H1 (cell line): ENCODE data around the gene SHC3. TPM values are rescaled to one million over a fixed set of nuclear protein-coding genes. Genes with fewer than 3 reads are reported as not detected.
A peak's percentile ranks its signal among the peaks of the same experiment; 100 is the strongest.

Experiments
- CTCF ChIA-PET: fragments of 300-600 bp; sonication (Branson Sonifier 250); formaldehyde crosslinking; loops from one replicate; lab custom pipeline; 2021; ENCODE audit not compliant: partially characterized antibody; lab: Charles Lee
- POLR2A ChIA-PET: fragments of 300-600 bp; sonication (Branson Sonifier 250); formaldehyde crosslinking; loops from one replicate; lab custom pipeline; 2021; ENCODE audit warnings: inconsistent platforms; ENCODE audit not compliant: partially characterized antibody; lab: Charles Lee
- DNase-seq, 2 experiments: peaks; one replicate each; pipeline versions ENCODE4 v3.0.0 to v3.0.0-alpha.2; 2010 to 2022; ENCODE audit warnings: low spot score in 2 of 2, low read depth in 1 of 2, mixed read lengths in 1 of 2
- FAIRE-seq: peaks from 2 replicates; lab custom pipeline; 2011; peaks lifted over from hg19 to GRCh38; lab: Jason Lieb, UNC
- H2AFZ ChIP-seq: 2 replicates; pipeline ENCODE4 v1.8.1; 2012; ENCODE audit warnings: low read length, inconsistent platforms
- H2AK5ac ChIP-seq: 2 replicates; pipeline ENCODE4 v1.6.1; 2013; ENCODE audit warnings: low read depth, low read length
- H2BK120ac ChIP-seq: replicated peaks from 2 replicates; pipeline ENCODE3; 2013; ENCODE audit warnings: low read depth, low read length, inconsistent platforms
- H2BK12ac ChIP-seq: 2 replicates; pipeline ENCODE4 v1.6.1; 2013; ENCODE audit warnings: low read depth, low read length
- H2BK15ac ChIP-seq: 2 replicates; pipeline ENCODE4 v1.6.1; 2013; ENCODE audit warnings: low read length
- H2BK20ac ChIP-seq: 2 replicates; pipeline ENCODE4 v1.6.1; 2013; ENCODE audit warnings: low read length
- H2BK5ac ChIP-seq: 2 replicates; pipeline ENCODE4 v1.6.1; 2013; ENCODE audit warnings: low read depth, low read length
- H3K14ac ChIP-seq: 2 replicates; pipeline ENCODE4 v1.6.1; 2013; ENCODE audit warnings: inconsistent platforms; ENCODE audit not compliant: insufficient read length
- H3K18ac ChIP-seq: 2 replicates; pipeline ENCODE4 v1.6.1; 2013; ENCODE audit warnings: low read length; ENCODE audit errors: extremely low read depth
- H3K23ac ChIP-seq: 2 replicates; pipeline ENCODE4 v1.6.1; 2013; ENCODE audit warnings: inconsistent platforms; ENCODE audit not compliant: insufficient read length
- H3K23me2 ChIP-seq: 2 replicates; pipeline ENCODE4 v1.6.1; 2013; ENCODE audit warnings: low read depth, low read length
- H3K27ac ChIP-seq: 2 replicates; pipeline ENCODE4 v1.6.1; 2011; ENCODE audit warnings: low read depth, low read length, inconsistent platforms
- H3K27me3 ChIP-seq, 4 experiments: replicated peaks in 1 of 4; 1 replicate in 1 of 4; 2 replicates in 3 of 4; pipeline versions ENCODE4 v1.6.1 to v1.8.1; 2011 to 2013; ENCODE audit warnings: low read length in 3 of 4, mild to moderate bottlenecking in 3 of 4, inconsistent platforms in 2 of 4, mixed read lengths in 2 of 4, moderate library complexity in 1 of 4; ENCODE audit not compliant: control insufficient read depth in 3 of 4, insufficient read depth in 3 of 4; ENCODE audit errors: extremely low read depth in 1 of 4
- H3K36me3 ChIP-seq, 4 experiments: 2 replicates each; pipeline versions ENCODE4 v1.6.1 to v1.8.1; 2011 to 2013; ENCODE audit warnings: mild to moderate bottlenecking in 4 of 4, low read length in 3 of 4, moderate library complexity in 2 of 4, control low read depth in 1 of 4, inconsistent platforms in 1 of 4; ENCODE audit not compliant: insufficient read depth in 4 of 4, control insufficient read depth in 2 of 4
- H3K4ac ChIP-seq: replicated peaks from 2 replicates; pipeline ENCODE3; 2013; ENCODE audit warnings: low read length, low read depth, mixed read lengths, inconsistent platforms; ENCODE audit not compliant: insufficient read length
- H3K4me1 ChIP-seq, 4 experiments: replicated peaks in 1 of 4; 1 replicate in 1 of 4; 2 replicates in 3 of 4; pipeline versions ENCODE4 v1.6.1 to v1.8.1; 2011 to 2013; ENCODE audit warnings: low read length in 3 of 4, inconsistent platforms in 2 of 4, mixed read lengths in 1 of 4; ENCODE audit not compliant: insufficient read depth in 4 of 4, control insufficient read depth in 3 of 4
- H3K4me2 ChIP-seq, 2 experiments: 2 replicates each; pipeline versions ENCODE4 v1.6.1 to v1.8.1; 2011 to 2013; ENCODE audit warnings: low read depth in 2 of 2, low read length in 2 of 2, control low read depth in 1 of 2, inconsistent platforms in 1 of 2, mild to moderate bottlenecking in 1 of 2; ENCODE audit not compliant: insufficient read depth in 1 of 2
- H3K4me3 ChIP-seq, 4 experiments: fragments of 200-600, 300-600 bp in 1 of 4; sonication (generic), shearing (Covaris generic), sonication (Bioruptor Twin) in 1 of 4; 2 replicates each; pipeline versions ENCODE4 v1.5.1 to v1.8.1; 2011 to 2016; ENCODE audit warnings: low read length in 4 of 4, low read depth in 3 of 4, control low read depth in 2 of 4, inconsistent platforms in 2 of 4, mild to moderate bottlenecking in 2 of 4, mixed read lengths in 1 of 4, moderate library complexity in 1 of 4; ENCODE audit not compliant: insufficient read depth in 2 of 4; ENCODE audit errors: extremely low read depth in 1 of 4
- H3K56ac ChIP-seq: replicated peaks from 2 replicates; pipeline ENCODE3; 2013; ENCODE audit warnings: low read depth, mild to moderate bottlenecking, mixed read lengths, low read length, inconsistent platforms; ENCODE audit not compliant: insufficient read length
- H3K79me1 ChIP-seq: 2 replicates; pipeline ENCODE4 v1.6.1; 2013; ENCODE audit warnings: low read depth, low read length, control low read depth
- H3K79me2 ChIP-seq, 2 experiments: 2 replicates each; pipeline versions ENCODE4 v1.6.1 to v1.8.1; 2012 to 2013; ENCODE audit warnings: low read length in 2 of 2, mild to moderate bottlenecking in 2 of 2, inconsistent platforms in 1 of 2; ENCODE audit not compliant: insufficient read depth in 2 of 2, control insufficient read depth in 1 of 2
- H3K9ac ChIP-seq, 4 experiments: replicated peaks in 1 of 4; 1 replicate in 1 of 4; 2 replicates in 3 of 4; pipeline versions ENCODE4 v1.6.1 to v1.8.1; 2011 to 2013; ENCODE audit warnings: low read depth in 3 of 4, low read length in 3 of 4, control low read depth in 2 of 4, mild to moderate bottlenecking in 2 of 4, moderate library complexity in 2 of 4, inconsistent platforms in 1 of 4; ENCODE audit errors: extremely low read depth in 1 of 4
- H3K9me3 ChIP-seq, 2 experiments: 2 replicates each; pipeline versions ENCODE4 v1.6.1 to v1.8.1; 2012 to 2013; ENCODE audit warnings: mild to moderate bottlenecking in 2 of 2, moderate library complexity in 2 of 2, control low read depth in 1 of 2, inconsistent platforms in 1 of 2, low read depth in 1 of 2, low read length in 1 of 2, mixed read lengths in 1 of 2; ENCODE audit not compliant: insufficient read depth in 2 of 2
- H4K20me1 ChIP-seq, 2 experiments: replicated peaks in 1 of 2; 2 replicates each; pipeline versions ENCODE3 to v1.8.1; 2011 to 2013; ENCODE audit warnings: inconsistent platforms in 2 of 2, low read length in 2 of 2, mild to moderate bottlenecking in 1 of 2; ENCODE audit not compliant: insufficient read depth in 2 of 2, control insufficient read depth in 1 of 2
- H4K5ac ChIP-seq: 2 replicates; pipeline ENCODE4 v1.6.1; 2013; ENCODE audit warnings: low read length, low read depth, mixed read lengths, inconsistent platforms; ENCODE audit not compliant: insufficient read length
- H4K8ac ChIP-seq: 2 replicates; pipeline ENCODE4 v1.8.0; 2013; ENCODE audit warnings: mild to moderate bottlenecking, moderate library complexity, low read length, inconsistent platforms; ENCODE audit not compliant: insufficient read depth; ENCODE audit errors: extremely low read depth
- H4K91ac ChIP-seq: replicated peaks from 2 replicates; pipeline ENCODE3; 2013; ENCODE audit warnings: low read length, mixed read lengths, inconsistent platforms; ENCODE audit not compliant: insufficient read length
- CBX5 ChIP-seq: fragments of 300-800, 300-1000 bp; sonication (generic); IDR thresholded peaks from 2 replicates; pipeline ENCODE4 v1.7.1; 2016; ENCODE audit warnings: antibody characterized with exemption, low read length, low read depth
- CEBPB ChIP-seq: IDR thresholded peaks from 2 replicates; pipeline ENCODE4 v1.6.1; 2012; ENCODE audit warnings: low read depth, low read length
- PHF8 ChIP-seq: fragments of 200-600 bp; sonication (generic); conservative IDR thresholded peaks from 2 replicates; pipeline ENCODE4 v1.7.1; 2012; ENCODE audit warnings: low read depth, mild to moderate bottlenecking, inconsistent platforms, low read length, moderate library complexity
- POLR2A ChIP-seq, 2 experiments: IDR thresholded peaks; 1 replicate in 1 of 2; 2 replicates in 1 of 2; pipeline ENCODE4 v1.6.1; 2011; ENCODE audit warnings: low read depth in 2 of 2, low read length in 2 of 2, mild to moderate bottlenecking in 2 of 2; ENCODE audit errors: control extremely low read depth in 1 of 2
- SIN3A ChIP-seq, 2 experiments: IDR thresholded peaks in 1 of 2; conservative IDR thresholded peaks in 1 of 2; 2 replicates each; pipeline ENCODE4 v1.6.1; 2011 to 2012; ENCODE audit warnings: low read length in 2 of 2, improper control_type of control experiment in 1 of 2, low read depth in 1 of 2, mild to moderate bottlenecking in 1 of 2
- WGBS, 2 experiments: shearing (Covaris generic) in 1 of 2; methylation state at CpG; one replicate each; pipeline versions ENCODE4 v1.1.6 to v1.1.7; 2013 to 2015; ENCODE audit warnings: low lambda C conversion rate in 2 of 2, mixed read lengths in 2 of 2, inconsistent platforms in 1 of 2, low coverage in 1 of 2, missing lambda C conversion rate in 1 of 2; ENCODE audit not compliant: insufficient replicate concordance in 2 of 2, insufficient coverage in 1 of 2, insufficient read length in 1 of 2; ENCODE audit errors: extremely low coverage in 1 of 2, missing lambda C conversion rate in 1 of 2; 5-methylcytosine and 5-hydroxymethylcytosine counted together
- polyA plus RNA-seq, 7 experiments: library from polyadenylated mRNA; depleted of rRNA in 3 of 7; stranded (reverse) in 5 of 7; unstranded in 2 of 7; fragments of >200 nt in 5 of 7; fragments of 200-250 nt in 2 of 7; gene quantifications; 1 replicate in 5 of 7; 2 replicates in 1 of 7; 4 replicates in 1 of 7; pipeline versions ENCODE4 v1.2.1 to v1.2.3, GENCODE V29; 2011 to 2013; ENCODE audit warnings: missing spikeins in 2 of 7, mixed read lengths in 2 of 7
- total RNA-seq: library from RNA; stranded (reverse); fragmentation: NEBNext Ultra II Directional; extraction: Animal tissue kit (Norgen Biotek cat#: 25700); gene quantifications from 2 replicates; pipeline ENCODE4 v1.2.1, GENCODE V29; 2021
- TF ChIP-seq, protein P1 (sequence below): IDR thresholded peaks from 2 replicates; pipeline ENCODE4 v1.6.1; 2012; ENCODE audit warnings: low read length, inconsistent platforms
- TF ChIP-seq, protein P2 (sequence below): IDR thresholded peaks from 2 replicates; pipeline ENCODE4 v1.6.1; 2011; ENCODE audit warnings: low read depth, mild to moderate bottlenecking, low read length; ENCODE audit not compliant: insufficient read depth

SHC3 gene
- total and polyA plus RNA-seq, 2 of the 8 experiments (the other 6 are each of a cell fraction or from before 2014, with no cell fraction given): 1.4 to 7.1 TPM

DNA sequence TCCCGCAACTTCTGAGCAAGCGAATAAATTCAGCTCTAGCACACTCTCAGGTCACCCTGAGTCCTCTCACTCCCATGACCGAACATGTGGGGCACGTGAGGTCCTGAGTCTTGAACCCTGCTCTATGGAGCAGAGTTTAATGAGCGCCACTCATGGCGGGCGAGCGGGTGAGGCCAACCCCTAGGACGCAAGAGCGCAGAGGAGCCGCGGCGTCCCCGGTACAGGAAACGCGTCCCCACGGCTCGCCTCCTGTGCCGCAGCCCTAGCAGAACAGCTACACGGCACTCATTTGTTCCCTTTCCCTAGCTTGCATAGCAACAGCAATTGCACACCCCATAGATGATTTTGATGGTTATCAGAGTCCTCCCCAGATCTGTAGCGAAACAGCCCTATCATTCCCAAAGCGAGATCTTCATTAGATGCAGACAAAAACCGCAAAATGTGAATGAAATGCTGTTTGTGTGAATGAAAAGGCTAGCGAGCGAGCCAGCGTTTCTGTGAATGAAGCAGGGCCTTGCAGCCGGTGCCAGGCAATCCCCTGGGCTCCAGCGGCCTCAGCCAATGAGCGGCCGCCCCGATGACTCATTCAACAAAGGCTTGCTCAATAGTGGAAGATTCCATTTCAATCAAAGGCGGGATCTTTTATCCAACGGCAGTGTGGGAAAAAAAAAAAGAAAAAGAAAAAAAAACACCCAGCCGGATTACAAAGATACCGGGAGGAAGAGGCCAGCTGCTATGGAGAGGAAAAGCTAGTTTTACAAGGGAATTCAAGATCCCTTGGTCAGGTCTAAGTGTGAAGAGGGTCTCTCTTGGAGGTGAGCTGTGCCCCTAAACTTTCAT lies 1.5 kb upstream of the SHC3 start:
- Histone ChIP-seq H3K4ac (peak overlapping the region; percentile 10), H4K20me1 (peaks cover 0 to 3% of the 10 kb centered on the region in 2 experiments), H3K79me2 (peaks cover 0 to 6% of the 10 kb centered on the region in 2 experiments; a peak in 3 of 4 replicates), H3K18ac (peak overlapping the region; percentile 91), H4K91ac (peak overlapping the region; percentile 89), H3K27me3 (peaks cover 0 to 36% (median 20%) of the 10 kb centered on the region in 4 experiments; a peak in 5 of 7 replicates), H3K4me3 (peak overlapping the region; percentile 42 to 71 (median 44)), H3K23ac (no peak overlapping the region), H2BK12ac (peak overlapping the region; percentile 50), H2BK15ac (peak overlapping the region; percentile 54; the same call in 1 of the 2 replicates), H2BK20ac (peak overlapping the region; percentile 8; the same call in 1 of the 2 replicates), H3K9ac (peak overlapping the region in 2 of 4 experiments; percentile 49 to 74; a peak in 4 of 7 replicates), H4K8ac (no peak overlapping the region), H2AK5ac (peak overlapping the region; percentile 33; the same call in 1 of the 2 replicates), H2AFZ (peak overlapping the region; percentile 76), H3K9me3 (no peaks in the 10 kb centered on the region), H3K27ac (no peak overlapping the region; the same call in 1 of the 2 replicates), H3K23me2 (peaks cover 13% of the 10 kb centered on the region), H3K36me3 (no peaks in the 10 kb centered on the region), H2BK5ac (peak overlapping the region; percentile 92; the same call in 1 of the 2 replicates), H3K4me1 (peaks cover 4 to 21% (median 11%) of the 10 kb centered on the region in 4 experiments; a peak in 6 of 7 replicates), H3K56ac (no peak overlapping the region), H3K79me1 (no peaks in the 10 kb centered on the region), H3K14ac (no peak overlapping the region), H2BK120ac (no peak overlapping the region), H4K5ac (no peak overlapping the region), H3K4me2 (peak overlapping the region; percentile 82 to 99)
- CTCF ChIA-PET: interaction anchor here (1.0 to 1.2 kb wide), 2 partner anchors 50 to 249 kb away, joined by 3 read pairs; no protein-coding TSS in a partner anchor
- FAIRE-seq: peak; percentile 91
- 4% methylated on average over 35 of the region's 35 CpGs; no CpG with 5 or more reads in 1 of the 2 experiments for WGBS, 2 experiments
- DNase-seq: peak; percentile 75 to 81
- POLR2A ChIA-PET: interaction anchor here (0.8 to 2.4 kb wide), 4 partner anchors 19 to 132 kb away, joined by 3 to 11 read pairs (median 6); partner anchors contain the start of gene CKS2
- TF ChIP-seq CBX5: no peak
- TF ChIP-seq, protein P1, sequence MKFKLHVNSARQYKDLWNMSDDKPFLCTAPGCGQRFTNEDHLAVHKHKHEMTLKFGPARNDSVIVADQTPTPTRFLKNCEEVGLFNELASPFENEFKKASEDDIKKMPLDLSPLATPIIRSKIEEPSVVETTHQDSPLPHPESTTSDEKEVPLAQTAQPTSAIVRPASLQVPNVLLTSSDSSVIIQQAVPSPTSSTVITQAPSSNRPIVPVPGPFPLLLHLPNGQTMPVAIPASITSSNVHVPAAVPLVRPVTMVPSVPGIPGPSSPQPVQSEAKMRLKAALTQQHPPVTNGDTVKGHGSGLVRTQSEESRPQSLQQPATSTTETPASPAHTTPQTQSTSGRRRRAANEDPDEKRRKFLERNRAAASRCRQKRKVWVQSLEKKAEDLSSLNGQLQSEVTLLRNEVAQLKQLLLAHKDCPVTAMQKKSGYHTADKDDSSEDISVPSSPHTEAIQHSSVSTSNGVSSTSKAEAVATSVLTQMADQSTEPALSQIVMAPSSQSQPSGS: peak; percentile 88; the same call in 1 of the 2 replicates
- TF ChIP-seq PHF8: no peak
- TF ChIP-seq, protein P2, sequence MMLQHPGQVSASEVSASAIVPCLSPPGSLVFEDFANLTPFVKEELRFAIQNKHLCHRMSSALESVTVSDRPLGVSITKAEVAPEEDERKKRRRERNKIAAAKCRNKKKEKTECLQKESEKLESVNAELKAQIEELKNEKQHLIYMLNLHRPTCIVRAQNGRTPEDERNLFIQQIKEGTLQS: no peak
- TF ChIP-seq POLR2A (IDR thresholded peaks at IDR 0.05; ENCODE audit: control extremely low read depth in 1 of 2, low read depth in 2 of 2, low read length in 2 of 2): peak; percentile 48 to 79
- TF ChIP-seq CEBPB: peak; percentile 99
- TF ChIP-seq SIN3A (conservative IDR thresholded peaks at IDR 0.05 in 1 of 2, IDR thresholded peaks at IDR 0.05 in 1 of 2; ENCODE audit: low read depth in 1 of 2, low read length in 2 of 2): no peak
